ENCODE data around the gene FSTL4. TPM values are rescaled to one million over a fixed set of nuclear protein-coding genes. Genes with fewer than 3 reads are reported as not detected.

FSTL4 gene
- total and polyA plus RNA-seq, 12 donors, result 0.48 to 5.2 (median 2.3) TPM

GRCh38 chr5:133228316-133228715, 384.0 kb downstream of the FSTL4 start:
- no peak overlapping the region for H3K27ac ChIP-seq

GRCh38 chr5:133227897-133228296, 384.4 kb downstream of the FSTL4 start:
- WGBS, 4 donors, result 91 to 97% (median 93%) methylated on average over 5 to 6 of the region's 6 CpGs
- no peaks in the 10 kb centered on the region for H3K9me3 ChIP-seq (replicated peaks in 1 of 3)
- H3K4me3 ChIP-seq, result no peak overlapping the region
- no peaks in the 10 kb centered on the region for H3K27me3 ChIP-seq
- no peaks in the 10 kb centered on the region for H3K4me1 ChIP-seq (replicated peaks in 1 of 2)
- no peak for DNase-seq
- no peak for TF ChIP-seq CTCF (IDR thresholded peaks at IDR 0.05)
- TF ChIP-seq POLR2A (IDR thresholded peaks at IDR 0.05), result no peak
- H3K27ac ChIP-seq, result no peak overlapping the region
- no peaks in the 10 kb centered on the region for H3K36me3 ChIP-seq (replicated peaks in 1 of 2)
- intact Hi-C loops (cut with DNase I), result no loop called here

More at GRCh38 chr5:133228316-133228715, 384.0 kb downstream of the FSTL4 start:
- Histone ChIP-seq H3K4me1 (replicated peaks in 1 of 2) (no peaks in the 10 kb centered on the region), H3K27me3 (no peaks in the 10 kb centered on the region), H3K36me3 (replicated peaks in 1 of 2) (no peaks in the 10 kb centered on the region), H3K4me3 (no peak overlapping the region), H3K9me3 (replicated peaks in 1 of 3) (no peaks in the 10 kb centered on the region)
- TF ChIP-seq CTCF (IDR thresholded peaks at IDR 0.05), result no peak
- no peak for TF ChIP-seq POLR2A (IDR thresholded peaks at IDR 0.05)
- DNase-seq, result no peak
- 75 to 95% (median 85%) methylated on average over 1 of the region's 1 CpG for WGBS, 4 donors
- intact Hi-C loops (cut with DNase I), result no loop called here

GRCh38 chr5:133227082-133227481, 385.3 kb downstream of the FSTL4 start:
- intact Hi-C loops (cut with DNase I), result no loop called here
- H3K4me1 ChIP-seq (replicated peaks in 1 of 2), result no peaks in the 10 kb centered on the region
- no peak overlapping the region for H3K4me3 ChIP-seq
- no peaks in the 10 kb centered on the region for H3K27me3 ChIP-seq
- TF ChIP-seq POLR2A (IDR thresholded peaks at IDR 0.05) (no peak), CTCF (IDR thresholded peaks at IDR 0.05) (no peak)
- WGBS, 4 donors, result 72 to 94% (median 82%) methylated on average over 3 of the region's 3 CpGs
- DNase-seq, result peak in 1 of 7 donors; percentile 20
- H3K27ac ChIP-seq, result no peak overlapping the region
- no peaks in the 10 kb centered on the region for H3K36me3 ChIP-seq (replicated peaks in 1 of 2)
- no peaks in the 10 kb centered on the region for H3K9me3 ChIP-seq (replicated peaks in 1 of 3)

- Histone ChIP-seq H3K4me1 (replicated peaks in 1 of 2) (no peaks in the 10 kb centered on the region), H3K9me3 (replicated peaks in 1 of 3) (no peaks in the 10 kb centered on the region), H3K36me3 (replicated peaks in 1 of 2) (no peaks in the 10 kb centered on the region), H3K27ac (no peak overlapping the region), H3K27me3 (no peaks in the 10 kb centered on the region), H3K4me3 (no peak overlapping the region)
- TF ChIP-seq CTCF (IDR thresholded peaks at IDR 0.05), result no peak
- intact Hi-C loops (cut with DNase I), result no loop called here
- 76 to 100% (median 80%) methylated on average over 1 of the region's 1 CpG; no CpG with 5 or more reads in 1 of the 4 donors for WGBS, 4 donors
- DNase-seq, result peak in 1 of 7 donors; percentile 29
Measured at GRCh38 chr5:133226186-133226585, 386.2 kb downstream of the FSTL4 start.
